ENCODE measurements around the gene CRADD. TPM values are rescaled to one million over a fixed set of nuclear protein-coding genes. Genes with fewer than 3 reads are reported as not detected.

Gene CRADD
- total RNA-seq, 1 donor from 2014 or later, result 19.1 TPM

DNA sequence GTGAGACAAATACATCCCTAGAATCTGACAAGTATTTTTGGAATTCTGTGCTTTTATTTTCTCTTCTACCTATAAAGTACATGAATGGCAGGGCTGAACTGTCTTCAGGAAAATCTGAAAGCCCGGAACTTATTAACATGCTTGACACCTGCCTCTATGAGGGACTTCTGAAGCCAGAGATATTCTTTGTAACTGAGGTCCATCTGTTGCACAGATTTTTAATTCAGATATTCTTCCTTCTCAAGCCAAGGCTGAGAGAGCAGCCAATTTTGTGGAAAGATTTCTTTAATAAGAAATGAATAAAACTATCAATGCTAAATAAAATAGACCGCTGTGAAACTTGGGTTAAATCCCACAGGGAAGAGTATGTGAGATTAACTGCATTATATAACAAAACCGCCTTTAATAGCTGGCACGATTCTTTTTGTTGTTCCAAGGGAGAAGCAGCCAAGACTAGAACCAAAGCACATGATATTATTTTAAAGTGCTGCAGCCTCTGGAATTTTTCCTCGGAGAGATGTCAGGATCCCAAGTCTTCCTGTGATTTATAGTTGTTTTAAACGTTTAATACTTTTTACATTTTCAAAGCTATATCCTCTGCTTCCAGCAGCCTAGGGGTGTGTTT, 148.9 kb downstream of the CRADD start:
- H3K4me3 ChIP-seq (ENCODE audit: low read depth, low read length), result no peak overlapping the region
- no peak for DNase-seq (ENCODE audit: low read depth)
- no peaks in the 10 kb centered on the region for H3K36me3 ChIP-seq (ENCODE audit: control insufficient read depth, insufficient read depth, low read length)
- TF ChIP-seq, protein P1, sequence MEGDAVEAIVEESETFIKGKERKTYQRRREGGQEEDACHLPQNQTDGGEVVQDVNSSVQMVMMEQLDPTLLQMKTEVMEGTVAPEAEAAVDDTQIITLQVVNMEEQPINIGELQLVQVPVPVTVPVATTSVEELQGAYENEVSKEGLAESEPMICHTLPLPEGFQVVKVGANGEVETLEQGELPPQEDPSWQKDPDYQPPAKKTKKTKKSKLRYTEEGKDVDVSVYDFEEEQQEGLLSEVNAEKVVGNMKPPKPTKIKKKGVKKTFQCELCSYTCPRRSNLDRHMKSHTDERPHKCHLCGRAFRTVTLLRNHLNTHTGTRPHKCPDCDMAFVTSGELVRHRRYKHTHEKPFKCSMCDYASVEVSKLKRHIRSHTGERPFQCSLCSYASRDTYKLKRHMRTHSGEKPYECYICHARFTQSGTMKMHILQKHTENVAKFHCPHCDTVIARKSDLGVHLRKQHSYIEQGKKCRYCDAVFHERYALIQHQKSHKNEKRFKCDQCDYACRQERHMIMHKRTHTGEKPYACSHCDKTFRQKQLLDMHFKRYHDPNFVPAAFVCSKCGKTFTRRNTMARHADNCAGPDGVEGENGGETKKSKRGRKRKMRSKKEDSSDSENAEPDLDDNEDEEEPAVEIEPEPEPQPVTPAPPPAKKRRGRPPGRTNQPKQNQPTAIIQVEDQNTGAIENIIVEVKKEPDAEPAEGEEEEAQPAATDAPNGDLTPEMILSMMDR (IDR thresholded peaks at IDR 0.05; ENCODE audit: insufficient read depth, low read length, poor library complexity, severe bottlenecking), result no peak
- H3K27me3 ChIP-seq (ENCODE audit: control insufficient read depth, insufficient read depth, low read length), result no peaks in the 10 kb centered on the region

DNA sequence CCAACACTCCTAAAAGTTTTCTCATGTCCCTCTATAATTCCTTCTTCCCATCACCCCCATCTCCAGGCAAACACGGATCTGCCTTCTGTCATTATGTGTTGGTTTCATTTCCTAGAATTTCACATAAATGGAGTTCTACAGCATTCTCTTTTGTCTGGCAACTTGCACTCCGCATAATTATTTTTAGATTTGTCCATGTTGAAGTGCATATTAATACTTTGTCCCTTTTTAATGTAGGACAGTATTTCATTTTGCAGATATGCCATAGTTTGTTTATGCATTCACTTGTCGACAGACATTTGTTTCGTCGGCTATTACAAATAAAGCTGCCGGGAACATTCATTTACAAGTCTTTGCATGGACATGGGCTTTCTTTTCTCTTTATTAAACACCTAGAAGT, 150.0 kb downstream of the CRADD start:
- TF ChIP-seq, protein P1 (IDR thresholded peaks at IDR 0.05; ENCODE audit: insufficient read depth, low read length, poor library complexity, severe bottlenecking), result no peak

DNA sequence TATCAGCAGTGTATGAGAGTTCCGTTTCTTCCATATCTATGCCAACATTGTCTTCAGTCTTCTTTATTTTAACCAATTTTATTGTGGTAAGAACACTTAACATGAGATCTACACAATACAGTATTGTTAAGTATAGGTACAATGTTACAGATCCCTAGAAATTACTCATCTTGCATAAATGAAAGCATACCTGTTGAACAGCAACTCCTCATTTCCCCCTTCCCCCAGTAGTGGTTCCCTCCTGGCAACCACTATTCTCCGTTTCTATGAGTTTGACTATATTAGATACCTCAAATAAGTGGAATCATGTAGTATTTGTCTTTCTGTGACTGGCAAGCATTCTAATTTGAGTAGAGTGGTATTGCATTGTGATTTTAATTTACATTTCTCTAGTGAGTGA, 150.5 kb downstream of the CRADD start:
- TF ChIP-seq, protein P1 (IDR thresholded peaks at IDR 0.05; ENCODE audit: insufficient read depth, low read length, poor library complexity, severe bottlenecking), result no peak
- Histone ChIP-seq H3K36me3 (ENCODE audit: control insufficient read depth, insufficient read depth, low read length) (no peaks in the 10 kb centered on the region), H3K27me3 (ENCODE audit: control insufficient read depth, insufficient read depth, low read length) (no peaks in the 10 kb centered on the region), H3K4me3 (ENCODE audit: low read depth, low read length) (no peak overlapping the region)
- DNase-seq (ENCODE audit: low read depth), result no peak

More for the DNA sequence above, 150.0 kb downstream of the CRADD start:
- H3K36me3 ChIP-seq (ENCODE audit: control insufficient read depth, insufficient read depth, low read length), result no peaks in the 10 kb centered on the region
- H3K27me3 ChIP-seq (ENCODE audit: control insufficient read depth, insufficient read depth, low read length), result no peaks in the 10 kb centered on the region
- DNase-seq (ENCODE audit: low read depth), result no peak
- H3K4me3 ChIP-seq (ENCODE audit: low read depth, low read length), result no peak overlapping the region

DNA sequence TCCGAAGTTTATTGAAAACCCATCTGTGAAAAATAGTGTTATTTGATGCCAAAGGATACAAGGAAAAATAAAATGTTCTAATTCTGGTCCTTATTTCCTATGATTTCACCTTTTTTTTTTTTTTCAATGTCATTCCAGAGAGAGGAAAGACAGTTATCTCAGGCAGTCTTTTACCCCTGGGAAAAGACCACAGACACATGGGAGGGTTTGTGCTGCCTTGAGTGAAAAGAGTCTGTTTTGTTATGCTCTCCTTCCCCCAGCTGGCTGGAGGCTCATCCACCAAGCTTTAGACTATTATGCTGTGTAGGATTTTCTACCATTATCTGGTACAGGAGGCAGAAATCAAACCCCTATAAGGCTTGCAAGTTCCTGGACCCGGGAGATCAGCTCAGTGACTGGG, 151.8 kb downstream of the CRADD start:
- DNase-seq (ENCODE audit: low read depth), result no peak
- H3K36me3 ChIP-seq (ENCODE audit: control insufficient read depth, insufficient read depth, low read length), result no peaks in the 10 kb centered on the region
- H3K27me3 ChIP-seq (ENCODE audit: control insufficient read depth, insufficient read depth, low read length), result no peaks in the 10 kb centered on the region
- TF ChIP-seq, protein P1 (IDR thresholded peaks at IDR 0.05; ENCODE audit: insufficient read depth, low read length, poor library complexity, severe bottlenecking), result no peak
- no peak overlapping the region for H3K4me3 ChIP-seq (ENCODE audit: low read depth, low read length)

DNA sequence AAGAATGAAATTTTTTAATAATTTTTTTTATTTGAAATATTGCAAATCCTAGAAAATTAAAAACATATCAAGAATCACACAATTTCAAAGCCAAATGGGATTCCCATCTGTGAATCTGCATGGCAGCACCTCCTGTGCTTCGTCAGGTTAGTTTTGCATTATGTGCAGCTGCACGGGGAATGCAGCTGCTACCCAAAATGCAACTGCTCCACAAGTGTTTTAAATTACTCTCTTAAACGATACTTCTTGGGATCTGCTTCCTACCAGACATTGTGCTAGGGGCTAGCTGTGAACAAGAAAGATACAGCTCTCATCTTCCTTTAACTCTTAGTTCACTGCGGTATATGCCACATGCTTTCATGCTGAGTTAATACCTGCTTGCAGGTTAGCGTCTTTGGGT, 154.2 kb downstream of the CRADD start:
- H3K4me3 ChIP-seq (ENCODE audit: low read depth, low read length), result no peak overlapping the region
- H3K36me3 ChIP-seq (ENCODE audit: control insufficient read depth, insufficient read depth, low read length), result no peaks in the 10 kb centered on the region
- TF ChIP-seq, protein P1 (IDR thresholded peaks at IDR 0.05; ENCODE audit: insufficient read depth, low read length, poor library complexity, severe bottlenecking), result no peak
- no peak for DNase-seq (ENCODE audit: low read depth)
- no peaks in the 10 kb centered on the region for H3K27me3 ChIP-seq (ENCODE audit: control insufficient read depth, insufficient read depth, low read length)

DNA sequence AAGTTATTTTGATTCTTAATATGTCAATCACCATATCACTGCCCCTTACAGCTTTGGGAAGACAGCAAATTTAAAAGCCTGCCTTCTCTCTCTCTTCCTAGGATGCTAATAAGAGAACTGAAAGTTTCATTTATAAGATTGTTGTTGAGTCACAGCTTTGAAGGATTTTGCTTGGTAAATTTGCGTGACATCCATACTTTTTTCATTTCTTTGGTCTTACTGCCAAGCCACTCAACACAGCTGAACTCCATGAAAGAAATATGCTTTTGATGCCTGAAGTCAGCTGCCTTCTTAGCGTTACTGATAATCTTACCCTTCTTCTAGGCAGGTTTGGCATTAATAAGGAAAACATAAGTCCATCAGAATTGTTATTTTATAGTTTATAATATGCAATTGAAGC, 155.0 kb downstream of the CRADD start:
- no peak for DNase-seq (ENCODE audit: low read depth)
- TF ChIP-seq, protein P1 (IDR thresholded peaks at IDR 0.05; ENCODE audit: insufficient read depth, low read length, poor library complexity, severe bottlenecking), result no peak
- no peaks in the 10 kb centered on the region for H3K27me3 ChIP-seq (ENCODE audit: control insufficient read depth, insufficient read depth, low read length)
- H3K36me3 ChIP-seq (ENCODE audit: control insufficient read depth, insufficient read depth, low read length), result no peaks in the 10 kb centered on the region
- H3K4me3 ChIP-seq (ENCODE audit: low read depth, low read length), result no peak overlapping the region

Measured in kidney epithelial cell (primary cell).